GM19452 (cell line): ENCODE measurements around the gene BIVM.

Experiments
- ATAC-seq: cut with Tn5 transposase; IDR thresholded peaks from one replicate; pipeline ENCODE4 v1.9.1; 2021; ENCODE audit not compliant: unreplicated experiment

The BIVM gene

DNA sequence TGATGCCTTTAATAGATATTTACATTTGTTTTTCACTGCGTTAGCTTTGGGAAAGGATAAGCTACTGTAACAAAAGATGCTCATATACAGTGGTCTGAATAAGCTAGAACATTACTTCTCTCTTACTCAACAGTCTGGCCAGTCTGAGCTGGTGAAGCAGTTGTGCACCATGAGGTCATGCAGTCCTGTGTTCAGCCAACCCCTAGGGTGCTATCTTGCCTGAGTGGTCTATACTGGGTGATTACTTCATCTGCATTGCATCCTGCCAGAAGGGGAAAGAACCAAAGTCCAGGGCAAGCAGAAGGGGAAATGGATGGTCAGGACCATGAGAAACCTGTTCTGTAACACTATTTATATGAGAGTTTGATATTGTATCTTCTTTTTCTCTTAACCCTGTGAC, 78.4 kb downstream of the BIVM start:
- no peak for ATAC-seq

DNA sequence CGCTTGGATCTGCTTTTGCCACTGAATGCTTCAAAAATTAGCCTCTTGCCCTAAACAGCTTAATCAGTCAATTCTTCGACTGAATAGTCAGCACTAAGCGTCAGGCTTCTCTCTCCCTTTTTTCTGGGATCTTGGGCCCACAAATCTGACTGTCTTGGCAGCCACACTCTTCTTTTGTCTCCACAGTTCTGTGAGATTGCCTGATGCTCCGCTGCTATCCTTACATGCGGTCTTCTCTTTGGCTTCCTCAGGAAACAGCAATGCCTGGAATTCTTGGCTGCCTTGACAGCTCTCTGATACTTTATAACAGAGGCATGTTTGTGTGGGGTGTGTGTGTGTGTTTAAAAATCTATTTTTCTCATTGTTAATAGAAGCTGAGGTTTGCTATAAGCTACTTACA, 79.6 kb downstream of the BIVM start:
- no peak for ATAC-seq

DNA sequence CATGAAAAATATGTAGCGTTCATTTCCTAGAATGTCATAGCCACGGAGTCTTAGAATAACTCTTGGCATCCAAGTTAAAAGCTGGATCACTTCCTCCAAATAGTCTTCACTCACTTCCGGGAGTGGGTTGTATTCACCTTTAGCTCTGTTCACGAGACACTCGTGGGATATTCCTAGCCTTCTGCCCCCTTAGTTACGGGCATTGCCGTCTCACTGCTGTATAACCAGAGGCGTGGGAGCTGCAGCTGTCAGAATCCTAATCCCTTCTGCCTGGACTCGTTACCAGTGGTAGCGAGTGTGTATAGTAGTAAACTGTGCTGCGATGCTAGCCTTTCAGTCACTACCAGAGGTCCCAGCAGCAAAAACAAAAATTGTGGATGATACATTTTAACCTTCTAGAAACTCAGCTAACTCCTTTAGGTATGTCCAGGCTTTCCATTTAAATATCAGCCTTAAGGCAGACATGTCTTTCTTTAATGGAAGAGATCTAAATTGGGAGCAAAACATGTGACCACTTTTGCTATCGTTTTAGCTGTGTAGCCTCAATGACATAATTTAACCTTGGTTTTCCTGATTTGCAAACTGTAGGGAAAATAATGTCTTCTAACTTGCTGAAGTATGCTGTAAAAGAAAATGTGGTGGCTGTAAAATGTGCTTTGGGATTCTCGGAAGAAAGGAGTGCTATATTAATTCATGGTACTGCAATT, 81.0 kb downstream of the BIVM start:
- no peak for ATAC-seq

DNA sequence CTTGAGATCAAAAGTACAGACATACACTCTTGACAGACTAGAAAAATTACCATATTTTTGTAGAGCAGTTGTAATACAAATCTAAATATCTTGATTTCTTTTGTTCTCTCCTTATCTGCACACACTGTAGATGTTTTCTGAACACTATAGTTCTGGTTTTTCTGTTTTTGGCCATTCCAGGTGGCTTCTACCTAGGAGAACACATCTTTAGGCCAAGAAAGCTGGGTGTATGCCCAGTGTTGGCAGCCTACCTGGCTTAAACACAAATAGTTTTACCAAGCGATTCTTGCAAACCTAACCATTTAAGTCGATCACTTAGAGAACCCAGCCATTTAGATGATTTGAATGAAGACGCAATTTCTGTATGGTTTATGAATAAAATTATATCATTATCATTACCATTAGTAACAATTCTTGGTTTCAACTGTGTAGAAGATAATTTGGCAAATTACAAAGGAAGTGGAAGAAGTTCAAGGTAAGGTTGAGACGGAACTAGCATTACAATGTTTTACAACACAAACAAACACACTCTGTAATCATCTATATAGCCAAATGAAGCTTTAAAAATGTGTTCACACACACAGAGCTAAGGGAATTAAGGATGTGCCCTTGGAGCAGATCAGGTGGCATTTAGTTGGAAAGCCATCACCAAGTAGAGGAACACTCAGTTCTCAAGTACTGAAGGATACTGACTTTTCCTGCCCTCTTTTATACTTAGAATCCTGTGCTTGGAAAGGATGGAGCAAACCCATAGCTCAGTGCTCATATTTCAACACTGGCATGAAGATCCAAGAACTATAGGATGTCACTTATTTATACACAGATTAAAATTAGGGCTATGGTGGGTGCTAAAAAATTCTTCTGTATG, 83.1 kb downstream of the BIVM start:
- ATAC-seq, result no peak
